IMR-90 (cell line): ENCODE results near the gene EIF3L. TPM values are rescaled to one million over a fixed set of nuclear protein-coding genes. Genes with fewer than 3 reads are reported as not detected.

Experiments
- ATAC-seq: fragments of 200-7000 bp; cut with Tn5 transposase; 2 replicates; pipeline ENCODE4 v1.9.1; 2020; ENCODE audit warnings: low read depth, mild to moderate bottlenecking, moderate library complexity
- BruUV-seq: library from RNA; stranded (reverse); fragments of 400-500 nt; replicated peaks from 2 replicates; lab custom pipeline; 2021; lab: Mats Ljungman, UMichigan
- CTCF ChIA-PET: fragments of 300-600 bp; formaldehyde crosslinking; extraction: SDS; loops from one replicate; lab custom pipeline; 2021; ENCODE audit warnings: antibody characterized with exemption; lab: Yijun Ruan, JAX
- POLR2A ChIA-PET: fragments of 300-600 bp; sonication (Branson Sonifier 250); formaldehyde crosslinking; loops from one replicate; lab custom pipeline; 2022; ENCODE audit warnings: antibody characterized with exemption; ENCODE audit not compliant: unreplicated experiment; lab: Charles Lee
- DNase-seq: peaks from one replicate; pipeline ENCODE4 v3.0.0; 2013
- H2AFZ ChIP-seq: replicated peaks from 2 replicates; pipeline ENCODE3; 2013; ENCODE audit warnings: low read length, mild to moderate bottlenecking; ENCODE audit not compliant: poor library complexity
- H2AK5ac ChIP-seq: 2 replicates; pipeline ENCODE4 v1.6.1; 2013; ENCODE audit warnings: low read depth, low read length, inconsistent platforms
- H2AK9ac ChIP-seq: replicated peaks from 2 replicates; pipeline ENCODE3; 2013; ENCODE audit warnings: mild to moderate bottlenecking, low read depth, low read length, moderate library complexity; ENCODE audit not compliant: poor library complexity
- H2BK120ac ChIP-seq: 2 replicates; pipeline ENCODE4 v1.6.1; 2013; ENCODE audit warnings: low read depth, low read length, inconsistent platforms
- H2BK15ac ChIP-seq: 3 replicates; pipeline ENCODE4 v1.6.1; 2013; ENCODE audit warnings: low read depth, low read length, inconsistent platforms
- H2BK20ac ChIP-seq: 2 replicates; pipeline ENCODE4 v1.6.1; 2013; ENCODE audit warnings: low read depth, mild to moderate bottlenecking, inconsistent platforms, low read length, moderate library complexity
- H2BK5ac ChIP-seq: 2 replicates; pipeline ENCODE4 v1.6.1; 2013; ENCODE audit warnings: mild to moderate bottlenecking, low read depth, low read length, inconsistent platforms; ENCODE audit not compliant: poor library complexity, severe bottlenecking
- H3K14ac ChIP-seq: replicated peaks from 2 replicates; pipeline ENCODE4 v1.6.1; 2013; ENCODE audit warnings: low read depth, low read length, inconsistent platforms
- H3K18ac ChIP-seq: 2 replicates; pipeline ENCODE4 v1.6.1; 2013; ENCODE audit warnings: low read depth, low read length, control low read depth
- H3K23ac ChIP-seq: 2 replicates; pipeline ENCODE4 v1.6.1; 2013; ENCODE audit warnings: low read depth, low read length, inconsistent platforms
- H3K27ac ChIP-seq: 2 replicates; pipeline ENCODE4 v1.5.1; 2013; ENCODE audit warnings: mild to moderate bottlenecking, control low read depth, low read length; ENCODE audit not compliant: insufficient read depth
- H3K27me3 ChIP-seq: 2 replicates; pipeline ENCODE4 v1.6.1; 2013; ENCODE audit warnings: low read length; ENCODE audit not compliant: control insufficient read depth, insufficient read depth
- H3K36me3 ChIP-seq: 2 replicates; pipeline ENCODE4 v1.6.1; 2013; ENCODE audit warnings: low read length, mixed read lengths; ENCODE audit not compliant: control insufficient read depth, insufficient read depth
- H3K4ac ChIP-seq: 2 replicates; pipeline ENCODE4 v1.6.1; 2013; ENCODE audit warnings: low read depth, low read length, inconsistent platforms
- H3K4me1 ChIP-seq: 2 replicates; pipeline ENCODE4 v1.6.1; 2013; ENCODE audit warnings: low read length, mixed read lengths; ENCODE audit not compliant: control insufficient read depth, insufficient read depth
- H3K4me2 ChIP-seq: 2 replicates; pipeline ENCODE4 v1.6.1; 2013; ENCODE audit warnings: low read depth, mild to moderate bottlenecking, control low read depth, low read length, moderate library complexity
- H3K4me3 ChIP-seq: 2 replicates; pipeline ENCODE4 v1.5.1; 2013; ENCODE audit warnings: low read depth, mild to moderate bottlenecking, control low read depth, low read length, moderate library complexity; ENCODE audit not compliant: insufficient read depth
- H3K56ac ChIP-seq: 2 replicates; pipeline ENCODE4 v1.6.1; 2013; ENCODE audit warnings: low read length, inconsistent platforms; ENCODE audit not compliant: insufficient read depth; ENCODE audit errors: extremely low read depth
- H3K79me1 ChIP-seq, 2 experiments: 2 replicates each; pipeline ENCODE4 v1.6.1; 2013; ENCODE audit warnings: low read length in 2 of 2, inconsistent platforms in 1 of 2, low read depth in 1 of 2
- H3K9ac ChIP-seq: 2 replicates; pipeline ENCODE4 v1.6.1; 2013; ENCODE audit warnings: low read depth, low read length, control low read depth
- H3K9me1 ChIP-seq: 2 replicates; pipeline ENCODE4 v1.6.1; 2013; ENCODE audit warnings: low read length, inconsistent platforms; ENCODE audit not compliant: insufficient read depth
- H3K9me3 ChIP-seq: 2 replicates; pipeline ENCODE4 v1.6.1; 2013; ENCODE audit warnings: low read length; ENCODE audit not compliant: control insufficient read depth, insufficient read depth
- H4K20me1 ChIP-seq: 2 replicates; pipeline ENCODE4 v1.6.1; 2013; ENCODE audit warnings: low read length, inconsistent platforms; ENCODE audit not compliant: insufficient read depth
- H4K5ac ChIP-seq: 2 replicates; pipeline ENCODE4 v1.6.1; 2013; ENCODE audit warnings: mild to moderate bottlenecking, low read depth, low read length, control low read depth
- H4K8ac ChIP-seq, 2 experiments: 2 replicates each; pipeline ENCODE4 v1.6.1; 2013; ENCODE audit warnings: low read depth in 2 of 2, low read length in 2 of 2, control low read depth in 1 of 2, inconsistent platforms in 1 of 2
- H4K91ac ChIP-seq: 2 replicates; pipeline ENCODE4 v1.6.1; 2013; ENCODE audit warnings: low read depth, low read length, inconsistent platforms; ENCODE audit not compliant: insufficient read depth
- RAD21 ChIP-seq: IDR thresholded peaks from 2 replicates; pipeline ENCODE4 v1.6.1; 2012; ENCODE audit warnings: low read length, improper control_type of control experiment
- SMC3 ChIP-seq: fragments of 150-350 bp; IDR thresholded peaks from 2 replicates; pipeline ENCODE4 v1.6.1; 2016; ENCODE audit warnings: low read depth, mild to moderate bottlenecking, antibody characterized with exemption, low read length, moderate library complexity
- whole genome bisulfite sequencing, 2 experiments: methylation state at CpG; one replicate each; pipeline versions ENCODE4 v1.1.5 to v1.1.7; 2013; ENCODE audit warnings: missing lambda C conversion rate in 2 of 2; ENCODE audit not compliant: insufficient read length in 1 of 2; ENCODE audit errors: extremely low coverage in 2 of 2; 5-methylcytosine and 5-hydroxymethylcytosine counted together
- dilution Hi-C: fragments of 300-500 bp; cut with HindIII; formaldehyde crosslinking; loops from one replicate; pipeline ENCODE4 v1.14.3; 2018; ENCODE audit warnings: low sequenced_read_pairs; ENCODE audit not compliant: unreplicated experiment
- in situ Hi-C: fragments of 300-500 bp; cut with MboI; formaldehyde crosslinking; loops from 3 replicates; pipeline ENCODE4 v1.14.3; 2019; ENCODE audit warnings: low sequenced_read_pairs, inconsistent platforms, mixed read lengths
- intact Hi-C: fragments of 100-400 bp; cut with micrococcal nuclease; formaldehyde crosslinking; loops from 2 replicates; pipeline ENCODE4 v1.10.0; 2022
- polyA plus RNA-seq, 3 experiments: library from polyadenylated mRNA; depleted of rRNA; stranded (reverse); fragments of >200 nt; gene quantifications; 2 replicates each; pipeline ENCODE4 v1.2.3, GENCODE V29; 2012; ENCODE audit warnings: low replicate concordance in 1 of 3
- total RNA-seq: library from RNA; depleted of rRNA; stranded (reverse); fragments of >200 nt; gene quantifications from 2 replicates; pipeline ENCODE4 v1.2.3, GENCODE V29; 2012

Gene EIF3L
- total and polyA plus RNA-seq, 2 of the 4 experiments (the other 2 are of a cell fraction), result 391 to 593 TPM

DNA sequence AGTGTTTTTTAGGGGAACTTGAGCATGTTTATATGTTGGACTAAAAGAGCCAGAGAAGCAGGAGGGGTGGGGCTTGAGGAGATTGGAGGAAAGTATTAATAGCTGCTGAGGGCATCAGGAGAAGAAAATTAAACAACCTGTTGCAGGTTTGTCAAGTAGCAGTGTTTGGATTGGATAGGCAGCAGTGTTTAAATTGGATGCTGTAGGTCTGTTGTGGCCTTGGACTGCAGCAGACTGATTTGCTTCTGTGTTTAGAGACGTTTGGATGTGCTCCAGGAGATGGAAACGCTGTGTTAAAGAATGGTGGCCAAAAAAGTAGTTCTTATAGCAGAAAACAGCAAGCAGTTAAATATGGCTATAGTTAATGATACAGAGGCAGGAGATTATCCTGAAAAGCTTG, 5.7 kb downstream of the EIF3L start:
- TF ChIP-seq SMC3, result no peak
- no peak for TF ChIP-seq RAD21
- Histone ChIP-seq H2AK5ac (no peak overlapping the region), H4K8ac (no peak overlapping the region), H3K79me1 (peaks cover 33 to 59% of the 10 kb centered on the region in 2 experiments), H3K23ac (no peak overlapping the region), H2BK5ac (no peak overlapping the region), H2BK15ac (no peak overlapping the region), H3K9me1 (no peaks in the 10 kb centered on the region), H3K56ac (no peak overlapping the region), H3K14ac (no peak overlapping the region), H3K4me2 (no peak overlapping the region), H3K9ac (no peak overlapping the region), H2BK20ac (no peak overlapping the region), H4K5ac (no peak overlapping the region), H3K9me3 (no peaks in the 10 kb centered on the region), H2AFZ (no peak overlapping the region), H3K36me3 (peaks cover 54% of the 10 kb centered on the region), H2AK9ac (no peak overlapping the region), H2BK120ac (no peak overlapping the region), H3K27me3 (no peaks in the 10 kb centered on the region), H3K18ac (no peak overlapping the region), H3K4ac (no peak overlapping the region), H3K4me1 (peaks cover under 1% of the 10 kb centered on the region; the same call in 1 of the 2 replicates), H4K20me1 (peaks cover 12% of the 10 kb centered on the region), H3K27ac (no peak overlapping the region), H3K4me3 (no peak overlapping the region), H4K91ac (no peak overlapping the region)
- ATAC-seq (no peak), DNase-seq (no peak)
- POLR2A ChIA-PET, result no interaction called here
- WGBS, 2 experiments, result 14% methylated on average over 2 of the region's 2 CpGs; no CpG with 5 or more reads in 1 of the 2 experiments
- BruUV-seq, result no TSS peak
- dilution Hi-C loops (no loop called here), in situ Hi-C loops (no loop called here), intact Hi-C loops (no loop called here)
- CTCF ChIA-PET, result interaction anchor here (0.9 to 1.1 kb wide), 2 partner anchors 8 to 38 kb away, joined by 3 to 4 read pairs; no protein-coding TSS in a partner anchor
